Astrocyte (in vitro differentiated cells and primary cell): ENCODE measurements around the gene LYSMD4.

Experiments
- EZH2 ChIP-seq: IDR thresholded peaks from 2 replicates; pipeline ENCODE4 v1.6.1; 2012; ENCODE audit warnings: mild to moderate bottlenecking, low read length, inconsistent platforms; ENCODE audit not compliant: insufficient read depth
- TF ChIP-seq, protein P1 (sequence below): IDR thresholded peaks from 2 replicates; pipeline ENCODE4 v1.5.1; 2011; ENCODE audit warnings: low read depth, mild to moderate bottlenecking, inconsistent platforms, low read length, moderate library complexity; ENCODE audit not compliant: insufficient read depth

- TF ChIP-seq, protein P1, sequence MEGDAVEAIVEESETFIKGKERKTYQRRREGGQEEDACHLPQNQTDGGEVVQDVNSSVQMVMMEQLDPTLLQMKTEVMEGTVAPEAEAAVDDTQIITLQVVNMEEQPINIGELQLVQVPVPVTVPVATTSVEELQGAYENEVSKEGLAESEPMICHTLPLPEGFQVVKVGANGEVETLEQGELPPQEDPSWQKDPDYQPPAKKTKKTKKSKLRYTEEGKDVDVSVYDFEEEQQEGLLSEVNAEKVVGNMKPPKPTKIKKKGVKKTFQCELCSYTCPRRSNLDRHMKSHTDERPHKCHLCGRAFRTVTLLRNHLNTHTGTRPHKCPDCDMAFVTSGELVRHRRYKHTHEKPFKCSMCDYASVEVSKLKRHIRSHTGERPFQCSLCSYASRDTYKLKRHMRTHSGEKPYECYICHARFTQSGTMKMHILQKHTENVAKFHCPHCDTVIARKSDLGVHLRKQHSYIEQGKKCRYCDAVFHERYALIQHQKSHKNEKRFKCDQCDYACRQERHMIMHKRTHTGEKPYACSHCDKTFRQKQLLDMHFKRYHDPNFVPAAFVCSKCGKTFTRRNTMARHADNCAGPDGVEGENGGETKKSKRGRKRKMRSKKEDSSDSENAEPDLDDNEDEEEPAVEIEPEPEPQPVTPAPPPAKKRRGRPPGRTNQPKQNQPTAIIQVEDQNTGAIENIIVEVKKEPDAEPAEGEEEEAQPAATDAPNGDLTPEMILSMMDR: no peak
- no peak for TF ChIP-seq EZH2
Observed at GRCh38 chr15:99719096-99719541, 14.1 kb downstream of the LYSMD4 start.
